GM19467 (cell line): ENCODE results near the gene FBXL13.
"Not testable (repeated sequence)": the region's sequence is repeated elsewhere in the genome, so short reads cannot be mapped to it uniquely, and the experiment has no call there.

ENCODE experiments used
- ATAC-seq: cut with Tn5 transposase; IDR thresholded peaks from one replicate; pipeline ENCODE4 v1.9.1; 2021; ENCODE audit warnings: mild to moderate bottlenecking, moderate library complexity; ENCODE audit not compliant: unreplicated experiment

The FBXL13 gene

GRCh38 chr7:102903576-102903975, 171.0 kb downstream of the FBXL13 start:
- ATAC-seq, result not testable (repeated sequence)

- not testable (repeated sequence) for ATAC-seq
These were observed 172.5 kb downstream of the FBXL13 start for GRCh38 chr7:102902052-102902451.

GRCh38 chr7:102898532-102898859, 176.1 kb downstream of the FBXL13 start:
- ATAC-seq, result no peak

GRCh38 chr7:102897856-102898531, 176.6 kb downstream of the FBXL13 start:
- ATAC-seq, result no peak

GRCh38 chr7:102897211-102897631, 177.4 kb downstream of the FBXL13 start:
- no peak for ATAC-seq

- ATAC-seq, result no peak
These were observed 178.0 kb downstream of the FBXL13 start for GRCh38 chr7:102896585-102896984.

- ATAC-seq, result no peak
These were observed 179.0 kb downstream of the FBXL13 start for GRCh38 chr7:102895602-102896001.

GRCh38 chr7:102892631-102893278, 181.8 kb downstream of the FBXL13 start:
- no peak for ATAC-seq

- no peak for ATAC-seq
These were observed 182.8 kb downstream of the FBXL13 start for GRCh38 chr7:102891693-102892261.

- no peak for ATAC-seq
These were observed 183.5 kb downstream of the FBXL13 start for GRCh38 chr7:102890971-102891692.

- ATAC-seq, result no peak
These were observed 184.2 kb downstream of the FBXL13 start for GRCh38 chr7:102890292-102890970.

GRCh38 chr7:102889851-102890250, 184.7 kb downstream of the FBXL13 start:
- ATAC-seq, result no peak

GRCh38 chr7:102888561-102889233, 185.9 kb downstream of the FBXL13 start:
- ATAC-seq, result no peak

- no peak for ATAC-seq
These were observed 191.3 kb downstream of the FBXL13 start for GRCh38 chr7:102883098-102883860.

GRCh38 chr7:102875700-102876295, 198.8 kb downstream of the FBXL13 start:
- no peak for ATAC-seq

- no peak for ATAC-seq
These were observed 199.6 kb downstream of the FBXL13 start for GRCh38 chr7:102874966-102875365.

- ATAC-seq, result peak; percentile 99
These were observed 200.3 kb downstream of the FBXL13 start for GRCh38 chr7:102874166-102874829.

GRCh38 chr7:102873470-102874165, 201.0 kb downstream of the FBXL13 start:
- ATAC-seq, result peak; percentile 19
